Peyer's patch (tissue), 4 donors: ENCODE data around the gene ROR1. TPM values are rescaled to one million over a fixed set of nuclear protein-coding genes. Genes with fewer than 3 reads are reported as not detected.

Source experiments
- DNase-seq, 3 donors: peaks; one replicate each; pipeline ENCODE4 v3.0.0-alpha.2; 2017 to 2019
- H3K27ac ChIP-seq, 4 donors: fragments of 200-600 bp; sonication (generic); one replicate each; pipeline ENCODE4 v1.5.1; 2016 to 2019
- H3K27me3 ChIP-seq, 2 donors: fragments of 200-600 bp; sonication (generic); one replicate each; pipeline ENCODE4 v1.5.1; 2019
- H3K36me3 ChIP-seq, 3 donors: fragments of 200-600 bp; sonication (generic); one replicate each; pipeline ENCODE4 v1.5.1; 2016 to 2019
- H3K4me1 ChIP-seq, 4 donors: fragments of 200-600 bp; sonication (generic); one replicate each; pipeline ENCODE4 v1.5.1; 2016 to 2019
- H3K4me3 ChIP-seq, 4 donors: fragments of 200-600 bp; sonication (generic); 1 replicate in 3 of 4; 2 replicates in 1 of 4; pipeline ENCODE4 v1.5.1; 2016 to 2019; ENCODE audit warnings: mild to moderate bottlenecking in 1 of 4
- H3K9me3 ChIP-seq, 4 donors: fragments of 200-600 bp; sonication (generic); one replicate each; pipeline ENCODE4 v1.5.1; 2016 to 2019; ENCODE audit warnings: mild to moderate bottlenecking in 1 of 4
- POLR2A ChIP-seq, 2 donors: fragments of 450-650 bp; IDR thresholded peaks; one replicate each; pipeline ENCODE4 v1.5.1; 2017; ENCODE audit warnings: antibody characterized with exemption in 2 of 2, mild to moderate bottlenecking in 2 of 2, moderate library complexity in 2 of 2
- total RNA-seq, 4 donors: library from RNA; depleted of rRNA; stranded (reverse); fragments of >200 nt; gene quantifications; one replicate each; pipeline ENCODE4 v1.1.0, GENCODE V29; 2016
- TF ChIP-seq, protein P1 (sequence below), 6 experiments: fragments of 450-650 bp in 4 of 6; fragments of 200-600 bp in 2 of 6; sonication (generic) in 1 of 6; IDR thresholded peaks; one replicate each; pipeline ENCODE4 v1.5.1; 2017 to 2019; ENCODE audit warnings: antibody characterized with exemption in 6 of 6, mild to moderate bottlenecking in 3 of 6, moderate library complexity in 1 of 6

The ROR1 gene
- total RNA-seq, 4 donors from 2014 or later = 1.2 to 7.4 (median 4.7) TPM

DNA sequence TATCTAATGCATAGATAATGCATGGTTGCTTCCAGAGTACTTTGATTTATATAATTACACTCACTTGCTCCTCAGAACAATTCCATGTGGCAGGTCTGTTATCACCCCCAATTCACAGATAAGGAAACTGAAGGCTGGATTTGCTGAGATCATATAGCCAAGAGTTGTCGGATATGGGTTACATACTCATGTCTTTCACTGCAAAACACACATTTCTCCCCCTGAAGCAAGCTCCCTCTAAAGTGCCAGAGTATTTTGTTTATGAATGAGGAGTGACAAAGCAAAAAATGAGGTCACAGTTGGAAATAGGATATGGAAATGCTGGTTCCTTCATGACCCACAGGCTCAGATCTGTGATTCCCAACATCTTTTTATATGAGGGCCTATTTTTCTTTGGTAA is 134.2 kb downstream of the ROR1 start:
- no peaks in the 10 kb centered on the region for H3K36me3 ChIP-seq
- TF ChIP-seq, protein P1, sequence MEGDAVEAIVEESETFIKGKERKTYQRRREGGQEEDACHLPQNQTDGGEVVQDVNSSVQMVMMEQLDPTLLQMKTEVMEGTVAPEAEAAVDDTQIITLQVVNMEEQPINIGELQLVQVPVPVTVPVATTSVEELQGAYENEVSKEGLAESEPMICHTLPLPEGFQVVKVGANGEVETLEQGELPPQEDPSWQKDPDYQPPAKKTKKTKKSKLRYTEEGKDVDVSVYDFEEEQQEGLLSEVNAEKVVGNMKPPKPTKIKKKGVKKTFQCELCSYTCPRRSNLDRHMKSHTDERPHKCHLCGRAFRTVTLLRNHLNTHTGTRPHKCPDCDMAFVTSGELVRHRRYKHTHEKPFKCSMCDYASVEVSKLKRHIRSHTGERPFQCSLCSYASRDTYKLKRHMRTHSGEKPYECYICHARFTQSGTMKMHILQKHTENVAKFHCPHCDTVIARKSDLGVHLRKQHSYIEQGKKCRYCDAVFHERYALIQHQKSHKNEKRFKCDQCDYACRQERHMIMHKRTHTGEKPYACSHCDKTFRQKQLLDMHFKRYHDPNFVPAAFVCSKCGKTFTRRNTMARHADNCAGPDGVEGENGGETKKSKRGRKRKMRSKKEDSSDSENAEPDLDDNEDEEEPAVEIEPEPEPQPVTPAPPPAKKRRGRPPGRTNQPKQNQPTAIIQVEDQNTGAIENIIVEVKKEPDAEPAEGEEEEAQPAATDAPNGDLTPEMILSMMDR (IDR thresholded peaks at IDR 0.05) = no peak
- TF ChIP-seq POLR2A (IDR thresholded peaks at IDR 0.05) = no peak
- no peak overlapping the region for H3K27ac ChIP-seq
- peaks cover 0 to 11% (median 0%) of the 10 kb centered on the region in 4 donors for H3K4me1 ChIP-seq
- no peaks in the 10 kb centered on the region for H3K9me3 ChIP-seq
- no peak overlapping the region for H3K4me3 ChIP-seq
- no peaks in the 10 kb centered on the region for H3K27me3 ChIP-seq
- no peak for DNase-seq

DNA sequence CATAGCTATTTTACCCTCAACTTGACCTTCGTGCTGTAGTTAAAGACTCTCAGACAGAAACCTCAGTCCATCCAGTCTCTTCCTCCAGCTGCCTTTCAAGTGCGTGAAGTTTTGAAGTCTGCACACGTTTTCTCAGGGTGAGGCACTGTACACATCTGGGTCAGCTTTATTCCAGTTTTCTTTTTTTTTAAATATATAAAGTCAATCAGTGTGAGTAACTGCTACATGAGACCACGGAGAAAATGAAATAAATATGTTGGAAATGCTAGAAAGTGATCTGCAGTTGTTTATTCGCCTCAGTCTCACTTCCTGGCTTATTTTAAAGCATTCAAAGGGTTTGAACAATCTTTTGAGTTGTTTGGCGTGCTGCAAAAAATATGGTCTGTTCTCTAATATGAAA is 135.7 kb downstream of the ROR1 start:
- H3K4me1 ChIP-seq = peaks cover 0 to 17% (median 0%) of the 10 kb centered on the region in 4 donors
- no peak for DNase-seq
- no peaks in the 10 kb centered on the region for H3K27me3 ChIP-seq
- H3K27ac ChIP-seq = no peak overlapping the region
- no peak overlapping the region for H3K4me3 ChIP-seq
- no peaks in the 10 kb centered on the region for H3K36me3 ChIP-seq
- no peak for TF ChIP-seq POLR2A (IDR thresholded peaks at IDR 0.05)
- TF ChIP-seq, protein P1 (IDR thresholded peaks at IDR 0.05) = no peak
- no peaks in the 10 kb centered on the region for H3K9me3 ChIP-seq

DNA sequence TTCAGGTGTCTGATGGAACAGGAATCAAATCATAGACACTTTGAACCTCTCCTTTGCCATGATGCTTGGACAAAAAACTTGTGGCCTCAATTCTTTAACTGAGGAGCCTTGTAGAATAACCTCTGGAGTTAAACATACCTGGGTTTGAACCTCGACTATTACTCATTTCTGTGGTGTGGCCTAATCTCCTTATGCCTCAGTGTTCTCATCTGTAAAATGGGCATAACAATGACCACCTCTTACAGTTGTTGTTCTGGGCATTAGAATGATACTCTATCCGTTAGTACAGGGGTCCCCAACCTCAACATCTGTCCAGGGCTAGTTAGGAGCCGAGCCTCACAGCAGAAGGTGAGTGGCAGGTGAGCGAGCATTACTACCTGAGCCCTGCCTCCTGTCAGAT is 137.2 kb downstream of the ROR1 start:
- peaks cover 0 to 20% (median 0%) of the 10 kb centered on the region in 4 donors for H3K4me1 ChIP-seq
- no peak for DNase-seq
- H3K4me3 ChIP-seq = no peak overlapping the region
- no peak for TF ChIP-seq POLR2A (IDR thresholded peaks at IDR 0.05)
- TF ChIP-seq, protein P1 (IDR thresholded peaks at IDR 0.05) = no peak
- H3K27ac ChIP-seq = no peak overlapping the region
- H3K27me3 ChIP-seq = no peaks in the 10 kb centered on the region
- no peaks in the 10 kb centered on the region for H3K36me3 ChIP-seq
- no peaks in the 10 kb centered on the region for H3K9me3 ChIP-seq

DNA sequence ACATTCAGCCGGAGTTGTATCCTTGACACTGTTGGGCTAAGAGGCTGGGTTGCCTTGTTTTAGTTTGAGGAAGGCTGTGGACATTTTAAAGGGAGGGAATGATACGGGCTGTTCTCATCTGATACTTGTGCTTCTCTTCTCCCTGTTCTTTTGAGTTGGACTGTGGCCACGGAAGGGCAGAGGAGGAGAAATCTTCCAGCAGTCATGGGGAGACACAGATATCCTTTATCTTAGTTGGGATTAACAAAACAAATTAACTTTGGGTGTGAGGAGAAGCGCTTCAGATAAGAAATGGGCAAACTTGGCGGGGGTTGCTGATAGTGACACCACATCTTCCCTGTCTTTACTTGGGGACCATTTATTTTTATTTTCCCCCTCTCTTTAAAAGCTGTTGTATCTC is 138.8 kb downstream of the ROR1 start:
- no peak overlapping the region for H3K27ac ChIP-seq
- TF ChIP-seq POLR2A (IDR thresholded peaks at IDR 0.05) = no peak
- TF ChIP-seq, protein P1 (IDR thresholded peaks at IDR 0.05) = no peak
- no peaks in the 10 kb centered on the region for H3K9me3 ChIP-seq
- no peak for DNase-seq
- H3K4me3 ChIP-seq = no peak overlapping the region
- peaks cover 0 to 25% (median 0%) of the 10 kb centered on the region in 4 donors for H3K4me1 ChIP-seq
- H3K36me3 ChIP-seq = no peaks in the 10 kb centered on the region
- no peaks in the 10 kb centered on the region for H3K27me3 ChIP-seq

DNA sequence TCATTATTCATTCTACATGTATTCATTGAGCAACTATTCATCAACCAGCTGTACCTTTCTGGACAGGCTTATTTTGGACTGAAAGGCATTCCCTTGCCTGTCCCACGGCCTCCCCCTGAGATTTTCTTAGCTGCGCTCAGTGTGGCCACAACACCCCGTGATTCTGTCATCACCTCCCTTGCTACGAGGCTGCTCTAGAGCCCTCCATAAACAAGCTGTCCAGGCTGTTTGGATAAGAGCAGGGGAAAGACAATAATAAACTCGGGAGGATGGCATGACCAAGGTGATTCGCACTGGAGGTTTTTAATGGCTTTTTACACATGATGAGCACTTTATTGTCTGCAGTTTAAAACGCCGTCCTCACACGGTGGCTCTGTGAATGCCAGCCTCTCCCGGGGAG is 139.7 kb downstream of the ROR1 start:
- Histone ChIP-seq H3K27me3 (no peaks in the 10 kb centered on the region), H3K27ac (no peak overlapping the region), H3K9me3 (no peaks in the 10 kb centered on the region), H3K4me1 (peaks cover 0 to 19% (median 0%) of the 10 kb centered on the region in 4 donors), H3K4me3 (no peak overlapping the region), H3K36me3 (no peaks in the 10 kb centered on the region)
- no peak for DNase-seq
- TF ChIP-seq, protein P1 (IDR thresholded peaks at IDR 0.05) = no peak
- no peak for TF ChIP-seq POLR2A (IDR thresholded peaks at IDR 0.05)

DNA sequence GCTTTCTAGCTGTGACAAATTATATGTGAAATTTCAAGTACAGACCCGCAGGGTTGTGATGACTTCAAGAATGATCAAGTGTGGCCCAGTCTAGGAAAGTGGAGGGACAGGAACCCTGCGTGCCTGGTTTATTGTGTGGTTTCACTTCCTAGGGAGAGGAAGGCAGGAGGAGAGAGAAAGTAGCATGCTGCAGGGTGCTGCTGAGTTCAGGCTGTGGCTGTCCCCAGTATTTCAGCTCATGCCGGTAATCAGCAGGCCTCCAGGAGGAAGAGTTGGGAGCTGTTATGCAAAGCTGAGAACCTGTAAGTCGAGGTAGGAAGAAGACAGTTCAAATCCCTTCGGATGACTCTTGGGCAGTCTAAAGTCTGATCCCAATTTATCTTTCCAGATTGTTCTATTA is 140.4 kb downstream of the ROR1 start:
- Histone ChIP-seq H3K4me1 (peaks cover 0 to 19% (median 0%) of the 10 kb centered on the region in 4 donors), H3K9me3 (no peaks in the 10 kb centered on the region), H3K4me3 (no peak overlapping the region), H3K27me3 (no peaks in the 10 kb centered on the region), H3K36me3 (no peaks in the 10 kb centered on the region), H3K27ac (no peak overlapping the region)
- no peak for DNase-seq
- TF ChIP-seq POLR2A (IDR thresholded peaks at IDR 0.05) = no peak
- TF ChIP-seq, protein P1 (IDR thresholded peaks at IDR 0.05) = no peak
